Measurements from ENCODE around the gene LRRC39. TPM values are rescaled to one million over a fixed set of nuclear protein-coding genes. Genes with fewer than 3 reads are reported as not detected.

The LRRC39 gene
- total RNA-seq: 1 to 10 TPM in 2 of 4 donors, under 1 TPM in 2; 0.39 to 7.5 (median 1.5) TPM

DNA sequence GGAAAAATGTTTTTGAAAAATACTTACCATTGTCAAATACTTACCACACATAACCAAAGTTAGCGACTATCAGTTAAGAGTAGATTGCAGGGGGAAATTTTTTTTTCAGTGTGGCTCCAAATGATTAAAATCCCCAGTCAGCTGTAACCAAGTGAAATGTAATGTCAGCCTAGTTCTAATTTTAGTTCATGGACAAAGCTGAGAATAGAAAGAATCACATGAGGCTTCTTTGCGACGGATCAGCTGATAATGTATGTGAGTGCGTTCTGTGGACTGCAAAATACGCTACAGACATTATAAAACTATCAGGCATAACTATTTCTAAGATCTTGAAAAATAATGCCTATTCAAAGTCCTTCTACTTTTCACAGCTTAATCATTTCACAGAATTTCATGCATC lies at the start of gene LRRC39:
TSS of gene LRRC39 (minus strand) at position 166 of the 400 bp plus-strand sequence. CDS start 9,740 bp downstream, outside the sequence.
- WGBS, 2 donors: 49 to 58% methylated on average over 5 of the region's 5 CpGs
- TF ChIP-seq, protein P1, sequence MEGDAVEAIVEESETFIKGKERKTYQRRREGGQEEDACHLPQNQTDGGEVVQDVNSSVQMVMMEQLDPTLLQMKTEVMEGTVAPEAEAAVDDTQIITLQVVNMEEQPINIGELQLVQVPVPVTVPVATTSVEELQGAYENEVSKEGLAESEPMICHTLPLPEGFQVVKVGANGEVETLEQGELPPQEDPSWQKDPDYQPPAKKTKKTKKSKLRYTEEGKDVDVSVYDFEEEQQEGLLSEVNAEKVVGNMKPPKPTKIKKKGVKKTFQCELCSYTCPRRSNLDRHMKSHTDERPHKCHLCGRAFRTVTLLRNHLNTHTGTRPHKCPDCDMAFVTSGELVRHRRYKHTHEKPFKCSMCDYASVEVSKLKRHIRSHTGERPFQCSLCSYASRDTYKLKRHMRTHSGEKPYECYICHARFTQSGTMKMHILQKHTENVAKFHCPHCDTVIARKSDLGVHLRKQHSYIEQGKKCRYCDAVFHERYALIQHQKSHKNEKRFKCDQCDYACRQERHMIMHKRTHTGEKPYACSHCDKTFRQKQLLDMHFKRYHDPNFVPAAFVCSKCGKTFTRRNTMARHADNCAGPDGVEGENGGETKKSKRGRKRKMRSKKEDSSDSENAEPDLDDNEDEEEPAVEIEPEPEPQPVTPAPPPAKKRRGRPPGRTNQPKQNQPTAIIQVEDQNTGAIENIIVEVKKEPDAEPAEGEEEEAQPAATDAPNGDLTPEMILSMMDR (IDR thresholded peaks at IDR 0.05): no peak
- TF ChIP-seq POLR2A (IDR thresholded peaks at IDR 0.05) (no peak), EP300 (IDR thresholded peaks at IDR 0.05) (no peak)
- Histone ChIP-seq H3K9me3 (no peaks in the 10 kb centered on the region), H3K4me1 (no peaks in the 10 kb centered on the region), H3K4me3 (no peak within 1 kb of the TSS), H3K36me3 (peaks cover 0 to 10% (median 0%) of the 10 kb centered on the region in 3 donors), H3K27me3 (no peaks in the 10 kb centered on the region), H3K27ac (no peak within 1 kb of the TSS)
- no peak for DNase-seq (ENCODE audit: low spot score in 2 of 2)

DNA sequence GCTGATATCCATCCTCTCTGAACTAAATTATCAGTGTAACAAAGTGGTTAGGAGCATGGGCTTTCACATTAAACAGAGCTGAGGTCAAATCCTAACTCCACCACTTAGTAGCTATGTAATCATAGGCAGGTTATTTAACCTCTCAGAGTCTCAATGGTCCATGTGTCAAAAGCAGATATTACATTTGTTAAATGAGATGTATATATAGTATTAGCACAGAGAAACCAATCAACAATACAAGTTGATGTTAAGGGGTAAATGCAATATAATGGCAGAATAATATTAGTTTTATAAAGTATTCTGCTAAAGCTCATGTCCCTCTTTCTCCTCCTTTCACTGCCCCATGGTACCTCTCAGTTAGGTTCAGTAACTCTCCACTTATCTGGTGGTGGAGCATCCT lies 44.4 kb upstream of the LRRC39 start:
- DNase-seq (ENCODE audit: low spot score in 2 of 2): no peak
- TF ChIP-seq, protein P1 (IDR thresholded peaks at IDR 0.05): no peak
- TF ChIP-seq POLR2A (IDR thresholded peaks at IDR 0.05) (no peak), EP300 (IDR thresholded peaks at IDR 0.05) (no peak)
- H3K36me3 ChIP-seq: peaks cover 0 to 38% (median 0%) of the 10 kb centered on the region in 3 donors

DNA sequence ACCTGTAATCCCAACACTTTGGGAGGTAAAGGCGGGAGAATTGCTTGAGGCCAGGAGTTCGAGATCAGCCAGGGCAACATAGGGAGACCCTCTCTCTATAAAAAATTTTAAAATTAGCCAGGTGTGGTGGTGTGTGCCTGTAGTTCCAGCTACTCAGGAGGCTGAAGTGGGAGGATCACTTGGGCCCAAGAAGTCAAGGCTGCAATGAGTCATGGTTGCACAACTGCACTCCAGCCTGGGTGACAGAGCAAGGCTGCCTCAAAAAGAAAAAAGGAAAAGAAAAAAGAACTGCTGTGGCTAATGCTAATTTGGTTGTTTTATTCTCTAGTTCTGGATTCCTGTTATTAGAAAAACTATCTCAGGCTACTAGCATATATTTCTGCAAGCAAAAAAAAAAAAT lies 41.8 kb upstream of the LRRC39 start:
- 92 to 96% methylated on average over 2 of the region's 2 CpGs for WGBS, 2 donors

More for the DNA sequence above, 44.4 kb upstream of the LRRC39 start:
- Histone ChIP-seq H3K4me3 (no peak overlapping the region), H3K9me3 (no peaks in the 10 kb centered on the region), H3K27ac (no peak overlapping the region), H3K27me3 (no peaks in the 10 kb centered on the region), H3K4me1 (no peaks in the 10 kb centered on the region)

GRCh38 chr1:100219457-100219856 lies 41.4 kb upstream of the LRRC39 start:
- Histone ChIP-seq H3K27ac (no peak overlapping the region), H3K9me3 (no peaks in the 10 kb centered on the region), H3K4me1 (no peaks in the 10 kb centered on the region), H3K36me3 (peaks cover 0 to 49% (median 4%) of the 10 kb centered on the region in 3 donors), H3K4me3 (no peak overlapping the region), H3K27me3 (no peaks in the 10 kb centered on the region)
- no peak for DNase-seq (ENCODE audit: low spot score in 2 of 2)
- 93 to 96% methylated on average over 5 of the region's 6 CpGs for WGBS, 2 donors
- TF ChIP-seq EP300 (IDR thresholded peaks at IDR 0.05): no peak
- TF ChIP-seq POLR2A (IDR thresholded peaks at IDR 0.05): no peak
- TF ChIP-seq, protein P1 (IDR thresholded peaks at IDR 0.05): no peak

More for the DNA sequence above, 41.8 kb upstream of the LRRC39 start:
- H3K27ac ChIP-seq: no peak overlapping the region
- no peaks in the 10 kb centered on the region for H3K9me3 ChIP-seq
- TF ChIP-seq POLR2A (IDR thresholded peaks at IDR 0.05): no peak
- TF ChIP-seq, protein P1 (IDR thresholded peaks at IDR 0.05): no peak
- TF ChIP-seq EP300 (IDR thresholded peaks at IDR 0.05): no peak
- H3K4me3 ChIP-seq: no peak overlapping the region
- no peaks in the 10 kb centered on the region for H3K4me1 ChIP-seq
- no peak for DNase-seq (ENCODE audit: low spot score in 2 of 2)
- peaks cover 0 to 45% (median 0%) of the 10 kb centered on the region in 3 donors for H3K36me3 ChIP-seq
- H3K27me3 ChIP-seq: no peaks in the 10 kb centered on the region

DNA sequence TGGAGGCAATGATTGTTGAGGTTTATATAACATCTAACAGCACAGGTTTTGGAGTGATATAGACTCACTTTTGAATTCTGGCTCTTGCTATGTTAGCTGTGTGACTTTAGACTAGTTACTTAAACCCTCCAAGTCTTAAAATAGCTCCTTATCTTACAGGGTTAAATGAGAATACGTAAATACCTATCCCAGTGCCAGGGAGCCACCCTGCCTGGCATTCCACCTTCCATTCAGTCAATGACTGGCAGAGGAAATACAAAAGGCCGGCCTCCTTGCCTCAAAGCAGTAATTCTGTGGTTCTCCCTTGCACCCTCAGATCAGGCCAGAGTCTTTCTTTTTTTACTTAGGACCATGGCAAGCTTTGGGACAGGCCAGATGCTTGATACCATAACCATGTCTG lies 39.8 kb upstream of the LRRC39 start:
- TF ChIP-seq EP300 (IDR thresholded peaks at IDR 0.05) (no peak), POLR2A (IDR thresholded peaks at IDR 0.05) (no peak)
- TF ChIP-seq, protein P1 (IDR thresholded peaks at IDR 0.05): no peak
- Histone ChIP-seq H3K27me3 (no peaks in the 10 kb centered on the region), H3K36me3 (peaks cover 0 to 60% (median 13%) of the 10 kb centered on the region in 3 donors), H3K9me3 (no peaks in the 10 kb centered on the region), H3K4me3 (no peak overlapping the region), H3K4me1 (no peaks in the 10 kb centered on the region), H3K27ac (no peak overlapping the region)
- no peak for DNase-seq (ENCODE audit: low spot score in 2 of 2)
- WGBS, 2 donors: 75 to 81% methylated on average over 2 of the region's 2 CpGs

Data from tibial nerve (tissue), 4 donors.